Measurements from ENCODE around the gene PRKAR2A. TPM values are rescaled to one million over a fixed set of nuclear protein-coding genes. Genes with fewer than 3 reads are reported as not detected.

PRKAR2A gene
- total and polyA plus RNA-seq, 10 of the 15 experiments (the other 5 are each of a cell fraction or from before 2014, with no cell fraction given), result 9.8 to 46.2 (median 13.2) TPM

DNA sequence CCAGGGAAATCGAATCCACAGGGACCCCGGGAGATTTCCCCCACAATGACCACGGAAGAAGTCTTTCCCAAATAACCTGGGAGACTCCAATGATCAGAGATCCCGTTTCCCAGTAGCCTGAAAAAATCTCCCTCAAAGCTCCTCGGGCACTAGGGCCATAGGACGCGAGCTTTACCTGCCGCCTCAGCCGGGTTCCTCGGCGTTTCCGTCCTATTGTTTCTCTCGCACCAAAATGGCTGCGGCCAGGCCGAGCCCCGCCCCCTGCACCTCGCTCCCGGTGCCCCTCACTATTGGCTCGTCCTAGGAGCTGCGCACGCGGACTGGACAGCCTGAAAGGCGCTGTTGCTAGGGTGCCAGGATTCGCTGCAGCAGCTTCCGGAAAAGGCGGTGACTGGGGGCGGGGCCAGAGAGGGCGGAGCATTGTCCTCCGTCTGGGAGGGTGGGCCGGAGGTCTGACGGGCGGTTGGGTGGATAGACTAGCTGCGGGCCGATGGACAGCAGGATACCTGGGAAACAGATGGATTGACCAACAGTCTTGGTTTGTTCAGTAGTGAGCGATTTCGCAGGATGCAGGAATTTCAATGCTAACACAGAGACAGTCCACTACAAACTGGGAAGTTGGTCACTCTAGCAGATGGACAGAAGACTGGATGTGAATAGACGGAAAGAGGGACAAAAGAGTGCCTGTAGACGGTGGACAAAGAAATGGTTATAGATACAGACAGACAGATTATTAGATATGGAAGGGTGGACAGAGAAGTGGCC is 130.5 kb downstream of the PRKAR2A start, which contains the start of gene IP6K2 (continued):
- TF ChIP-seq, protein P1, sequence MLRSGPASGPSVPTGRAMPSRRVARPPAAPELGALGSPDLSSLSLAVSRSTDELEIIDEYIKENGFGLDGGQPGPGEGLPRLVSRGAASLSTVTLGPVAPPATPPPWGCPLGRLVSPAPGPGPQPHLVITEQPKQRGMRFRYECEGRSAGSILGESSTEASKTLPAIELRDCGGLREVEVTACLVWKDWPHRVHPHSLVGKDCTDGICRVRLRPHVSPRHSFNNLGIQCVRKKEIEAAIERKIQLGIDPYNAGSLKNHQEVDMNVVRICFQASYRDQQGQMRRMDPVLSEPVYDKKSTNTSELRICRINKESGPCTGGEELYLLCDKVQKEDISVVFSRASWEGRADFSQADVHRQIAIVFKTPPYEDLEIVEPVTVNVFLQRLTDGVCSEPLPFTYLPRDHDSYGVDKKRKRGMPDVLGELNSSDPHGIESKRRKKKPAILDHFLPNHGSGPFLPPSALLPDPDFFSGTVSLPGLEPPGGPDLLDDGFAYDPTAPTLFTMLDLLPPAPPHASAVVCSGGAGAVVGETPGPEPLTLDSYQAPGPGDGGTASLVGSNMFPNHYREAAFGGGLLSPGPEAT (IDR thresholded peaks at IDR 0.05; ENCODE audit: low read depth), result peak; percentile 55; the same call in 1 of the 2 replicates
- peak; percentile 23 for TF ChIP-seq SMAD1 (IDR thresholded peaks at IDR 0.05; ENCODE audit: low read depth, partially characterized antibody)
- TF ChIP-seq NFYB (IDR thresholded peaks at IDR 0.05; ENCODE audit: insufficient read depth, low read depth, low read length), result peak; percentile 85; the same call in 1 of the 2 replicates
- TF ChIP-seq, protein P2, sequence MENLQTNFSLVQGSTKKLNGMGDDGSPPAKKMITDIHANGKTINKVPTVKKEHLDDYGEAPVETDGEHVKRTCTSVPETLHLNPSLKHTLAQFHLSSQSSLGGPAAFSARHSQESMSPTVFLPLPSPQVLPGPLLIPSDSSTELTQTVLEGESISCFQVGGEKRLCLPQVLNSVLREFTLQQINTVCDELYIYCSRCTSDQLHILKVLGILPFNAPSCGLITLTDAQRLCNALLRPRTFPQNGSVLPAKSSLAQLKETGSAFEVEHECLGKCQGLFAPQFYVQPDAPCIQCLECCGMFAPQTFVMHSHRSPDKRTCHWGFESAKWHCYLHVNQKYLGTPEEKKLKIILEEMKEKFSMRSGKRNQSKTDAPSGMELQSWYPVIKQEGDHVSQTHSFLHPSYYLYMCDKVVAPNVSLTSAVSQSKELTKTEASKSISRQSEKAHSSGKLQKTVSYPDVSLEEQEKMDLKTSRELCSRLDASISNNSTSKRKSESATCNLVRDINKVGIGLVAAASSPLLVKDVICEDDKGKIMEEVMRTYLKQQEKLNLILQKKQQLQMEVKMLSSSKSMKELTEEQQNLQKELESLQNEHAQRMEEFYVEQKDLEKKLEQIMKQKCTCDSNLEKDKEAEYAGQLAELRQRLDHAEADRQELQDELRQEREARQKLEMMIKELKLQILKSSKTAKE (IDR thresholded peaks at IDR 0.05; ENCODE audit: low read depth, poor library complexity, severe bottlenecking), result peak; percentile 52
- TF ChIP-seq POLR2AphosphoS5 (IDR thresholded peaks at IDR 0.05; ENCODE audit: low read length), result peak; percentile 97
- TF ChIP-seq BMI1 (IDR thresholded peaks at IDR 0.05; ENCODE audit: borderline replicate concordance), result peak; percentile 48; the same call in 1 of the 2 replicates
- TF ChIP-seq GATAD2B (conservative IDR thresholded peaks at IDR 0.05; ENCODE audit: low read depth), result no peak
- TF ChIP-seq POLR2AphosphoS2 (IDR thresholded peaks at IDR 0.05; ENCODE audit: low read depth, low read length), result peak; percentile 79
- TF ChIP-seq, protein P3, sequence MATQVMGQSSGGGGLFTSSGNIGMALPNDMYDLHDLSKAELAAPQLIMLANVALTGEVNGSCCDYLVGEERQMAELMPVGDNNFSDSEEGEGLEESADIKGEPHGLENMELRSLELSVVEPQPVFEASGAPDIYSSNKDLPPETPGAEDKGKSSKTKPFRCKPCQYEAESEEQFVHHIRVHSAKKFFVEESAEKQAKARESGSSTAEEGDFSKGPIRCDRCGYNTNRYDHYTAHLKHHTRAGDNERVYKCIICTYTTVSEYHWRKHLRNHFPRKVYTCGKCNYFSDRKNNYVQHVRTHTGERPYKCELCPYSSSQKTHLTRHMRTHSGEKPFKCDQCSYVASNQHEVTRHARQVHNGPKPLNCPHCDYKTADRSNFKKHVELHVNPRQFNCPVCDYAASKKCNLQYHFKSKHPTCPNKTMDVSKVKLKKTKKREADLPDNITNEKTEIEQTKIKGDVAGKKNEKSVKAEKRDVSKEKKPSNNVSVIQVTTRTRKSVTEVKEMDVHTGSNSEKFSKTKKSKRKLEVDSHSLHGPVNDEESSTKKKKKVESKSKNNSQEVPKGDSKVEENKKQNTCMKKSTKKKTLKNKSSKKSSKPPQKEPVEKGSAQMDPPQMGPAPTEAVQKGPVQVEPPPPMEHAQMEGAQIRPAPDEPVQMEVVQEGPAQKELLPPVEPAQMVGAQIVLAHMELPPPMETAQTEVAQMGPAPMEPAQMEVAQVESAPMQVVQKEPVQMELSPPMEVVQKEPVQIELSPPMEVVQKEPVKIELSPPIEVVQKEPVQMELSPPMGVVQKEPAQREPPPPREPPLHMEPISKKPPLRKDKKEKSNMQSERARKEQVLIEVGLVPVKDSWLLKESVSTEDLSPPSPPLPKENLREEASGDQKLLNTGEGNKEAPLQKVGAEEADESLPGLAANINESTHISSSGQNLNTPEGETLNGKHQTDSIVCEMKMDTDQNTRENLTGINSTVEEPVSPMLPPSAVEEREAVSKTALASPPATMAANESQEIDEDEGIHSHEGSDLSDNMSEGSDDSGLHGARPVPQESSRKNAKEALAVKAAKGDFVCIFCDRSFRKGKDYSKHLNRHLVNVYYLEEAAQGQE (IDR thresholded peaks at IDR 0.05; ENCODE audit: low read depth, low read length), result no peak
- TF ChIP-seq SMARCA5 (IDR thresholded peaks at IDR 0.05), result 0 out of 2 replicates have a peak, but pooled peaks have one; percentile 29
- 0 out of 2 replicates have a peak, but pooled peaks have one; percentile 13 for TF ChIP-seq FOXK2 (IDR thresholded peaks at IDR 0.05)
- TF ChIP-seq IKZF2 (IDR thresholded peaks at IDR 0.05), result no peak
